ENCODE measurements around the gene S100A2.

GRCh38 chr1:153542956-153543711 lies 22.5 kb downstream of the S100A2 start:
- no peak for TF ChIP-seq ATF2 (IDR thresholded peaks at IDR 0.05; ENCODE audit: low read length)
- no peak for TF ChIP-seq CTCF (IDR thresholded peaks at IDR 0.05; ENCODE audit: control extremely low read depth in 1 of 3, insufficient read depth in 1 of 3, low read depth in 1 of 3, low read length in 3 of 3)
- no peak for TF ChIP-seq JUN (IDR thresholded peaks at IDR 0.05; ENCODE audit: low read depth, low read length)
- TF ChIP-seq SRF (IDR thresholded peaks at IDR 0.05; ENCODE audit: low read depth, low read length): no peak
